GM19452 (cell line): ENCODE measurements around the gene SMNDC1.
A peak's percentile ranks its signal among the peaks of the same experiment; 100 is the strongest.

ENCODE experiments used
- ATAC-seq: cut with Tn5 transposase; IDR thresholded peaks from one replicate; pipeline ENCODE4 v1.9.1; 2021; ENCODE audit not compliant: unreplicated experiment

The SMNDC1 gene

DNA sequence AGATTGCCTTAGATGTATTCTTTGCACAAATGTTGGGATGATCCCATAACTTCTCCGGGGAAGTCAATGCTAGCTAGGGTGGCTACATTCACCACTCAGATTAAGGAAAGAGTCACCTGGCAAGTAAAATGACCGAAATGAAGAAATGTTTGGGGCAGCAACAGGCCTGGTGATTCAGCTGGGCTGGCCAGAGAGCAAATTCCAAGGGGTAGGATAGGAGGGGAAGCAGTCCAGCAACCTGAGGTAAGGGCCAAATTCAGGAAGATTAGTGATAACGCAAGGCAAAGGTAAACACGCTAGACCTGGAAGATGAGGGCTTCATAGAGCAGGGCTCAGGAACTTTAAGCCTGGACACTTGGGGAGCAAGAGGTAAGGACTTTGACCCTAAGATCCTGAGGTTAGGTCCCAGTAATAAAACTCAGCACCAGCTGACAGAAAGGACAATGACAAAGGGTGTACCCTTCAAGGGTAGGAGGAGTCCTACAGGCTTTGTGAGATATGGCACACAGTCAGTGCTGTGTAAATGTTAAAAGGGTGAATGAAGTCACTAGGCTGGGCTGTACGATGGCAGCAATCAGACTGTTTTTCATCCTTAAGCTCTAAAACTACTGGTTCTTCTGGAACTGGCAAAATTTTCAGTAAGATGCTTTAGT is 22.7 kb upstream of the SMNDC1 start:
- ATAC-seq, result no peak

- ATAC-seq, result no peak
These were observed 21.8 kb upstream of the SMNDC1 start for GRCh38 chr10:110326351-110327032.

DNA sequence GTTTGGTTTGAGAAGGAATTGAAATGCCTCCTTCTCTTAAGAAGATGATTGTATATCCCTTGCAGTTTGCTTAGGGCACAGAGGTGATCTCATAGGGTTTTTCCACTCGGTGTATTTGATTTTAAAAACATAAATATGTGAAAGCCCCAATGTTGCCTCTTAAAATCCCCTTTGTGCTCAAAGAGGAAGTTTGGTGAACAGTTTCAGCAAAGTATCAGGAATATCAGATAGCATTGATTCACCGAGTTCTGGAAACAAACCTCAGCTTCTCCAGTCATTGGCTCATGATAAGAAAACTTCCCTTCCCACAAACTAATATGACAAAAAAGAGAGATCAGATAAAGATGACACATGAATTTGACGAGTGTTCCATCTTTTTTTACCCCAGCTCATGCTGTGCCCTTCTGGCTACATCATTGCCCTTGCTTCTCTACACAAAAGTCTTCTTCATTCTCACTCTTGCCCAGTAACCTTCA is 20.1 kb upstream of the SMNDC1 start:
- ATAC-seq, result peak; percentile 56

GRCh38 chr10:110324201-110324804 is 19.6 kb upstream of the SMNDC1 start:
- peak; percentile 61 for ATAC-seq

GRCh38 chr10:110323503-110323902 is 18.8 kb upstream of the SMNDC1 start:
- ATAC-seq, result no peak

- ATAC-seq, result no peak
These were observed 17.3 kb upstream of the SMNDC1 start for GRCh38 chr10:110321869-110322620.

DNA sequence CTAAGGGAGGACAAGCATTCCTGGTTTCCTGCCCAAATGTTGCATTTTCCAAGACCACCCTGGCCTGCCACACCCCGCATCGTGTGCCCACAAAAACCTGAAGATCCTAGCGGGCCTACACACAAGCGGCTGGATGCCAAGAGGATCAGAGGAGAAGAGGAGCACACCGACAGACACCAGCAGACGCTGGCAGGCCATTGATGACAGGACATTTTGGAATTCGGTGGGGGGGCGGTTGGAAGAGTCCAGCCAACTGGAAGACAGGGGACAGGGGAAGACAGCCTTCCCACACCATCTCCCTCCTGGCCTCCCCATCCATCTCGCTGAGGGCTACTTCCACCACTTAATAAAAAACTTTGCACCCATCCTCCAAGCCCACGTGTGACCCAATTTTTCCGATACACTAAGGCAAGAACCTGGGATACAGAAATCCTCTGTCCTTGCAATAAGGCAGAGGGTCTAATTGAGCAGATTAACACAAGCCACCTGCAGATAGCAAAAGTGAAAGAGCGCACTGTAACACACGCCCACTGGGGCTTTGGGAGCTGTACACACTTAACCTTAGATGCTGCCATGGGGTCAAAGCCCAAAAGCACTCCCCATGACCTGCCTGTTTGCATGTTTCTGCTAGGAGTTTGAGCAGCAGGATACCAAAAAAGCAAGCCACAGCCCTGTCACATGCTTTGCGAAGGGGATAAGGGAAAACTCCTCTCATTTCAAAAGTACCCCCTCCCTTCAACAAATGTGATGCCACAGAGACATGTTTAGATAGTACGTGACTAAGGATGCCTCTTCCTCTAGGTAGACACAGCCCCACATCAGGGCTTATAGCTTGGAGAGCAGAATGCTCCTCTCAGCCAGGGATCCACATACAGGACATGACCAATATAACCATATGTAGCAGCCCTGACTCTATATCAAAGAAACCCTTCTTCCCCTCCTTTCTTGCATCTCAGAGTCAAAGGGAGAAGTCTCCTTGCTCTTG is 13.4 kb upstream of the SMNDC1 start:
- ATAC-seq, result no peak

- no peak for ATAC-seq
These were observed 9.0 kb upstream of the SMNDC1 start for GRCh38 chr10:110313674-110314073.

- ATAC-seq, result no peak
These were observed 7.5 kb upstream of the SMNDC1 start for GRCh38 chr10:110312206-110312605.

GRCh38 chr10:110311357-110311949 is 6.7 kb upstream of the SMNDC1 start:
- ATAC-seq, result peak; percentile 49

- no peak for ATAC-seq
These were observed 6.0 kb upstream of the SMNDC1 start for GRCh38 chr10:110310741-110311140.

DNA sequence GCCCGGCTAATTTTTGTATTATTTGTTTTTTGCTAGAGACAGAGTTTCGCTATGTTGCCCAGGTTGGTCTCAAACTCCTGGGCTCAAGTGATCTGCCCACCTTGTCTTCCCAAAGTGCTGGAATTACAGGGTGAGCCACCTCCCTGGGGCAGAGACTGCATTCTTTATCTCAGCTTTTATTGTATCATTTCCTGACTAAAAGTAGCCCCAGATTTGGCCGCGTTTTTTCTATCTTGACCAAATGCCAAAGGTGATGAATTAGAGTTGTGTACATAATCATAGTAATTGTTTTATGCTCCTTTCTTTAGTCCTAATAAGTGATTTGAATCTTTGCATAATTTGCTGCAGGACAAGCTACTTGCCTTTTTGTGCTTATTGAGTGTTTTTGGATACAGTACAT is 3.1 kb upstream of the SMNDC1 start:
- no peak for ATAC-seq

DNA sequence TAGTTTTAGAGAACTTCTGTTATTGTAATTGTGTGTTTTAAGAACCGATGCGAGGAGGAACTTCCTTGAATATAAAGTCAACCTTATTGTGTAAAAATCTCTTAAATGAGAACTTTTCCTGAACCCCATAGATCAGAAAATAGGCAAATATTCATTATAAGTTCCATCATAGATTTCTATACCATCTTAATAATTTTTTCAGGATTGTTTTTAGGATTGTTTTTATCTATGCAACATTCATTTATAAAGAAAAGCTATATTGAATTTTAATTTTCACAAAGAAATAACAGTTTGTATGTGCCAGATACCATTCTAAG is 1.7 kb upstream of the SMNDC1 start:
- no peak for ATAC-seq

DNA sequence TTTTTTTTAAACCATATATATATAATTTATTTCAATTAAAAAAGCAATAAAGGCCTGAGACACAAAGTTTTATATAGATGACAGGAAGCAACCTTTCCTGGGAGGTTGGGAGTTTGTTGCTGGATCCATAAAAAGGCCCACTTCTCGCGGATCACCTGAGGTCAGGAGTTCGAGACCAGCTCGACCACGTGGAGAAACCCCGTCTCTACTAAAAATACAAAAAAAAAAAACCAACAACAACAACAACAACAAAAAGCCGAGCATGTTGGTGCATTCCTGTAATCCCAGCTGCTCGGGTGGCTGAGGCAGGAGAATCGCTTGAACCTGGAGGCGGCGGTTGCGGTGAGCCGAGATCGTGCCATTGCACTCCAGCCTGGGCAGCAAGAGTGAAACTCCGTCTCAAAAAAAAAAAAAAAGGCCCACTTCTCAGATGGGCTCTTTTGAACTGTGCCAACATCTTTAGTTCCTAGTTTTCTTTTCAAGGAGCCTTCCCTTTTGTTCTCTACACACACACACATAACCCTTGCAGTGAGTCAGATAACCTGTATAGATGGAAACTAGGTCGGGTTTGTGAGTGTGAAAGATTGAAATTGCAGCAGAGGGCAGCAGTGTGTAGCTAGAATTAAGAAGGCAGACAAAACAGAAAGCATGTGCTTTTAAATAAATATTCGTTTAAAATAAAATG is 1.2 kb upstream of the SMNDC1 start:
- no peak for ATAC-seq

- ATAC-seq, result peak; percentile 32
These were observed 333 bp downstream of the SMNDC1 start for GRCh38 chr10:110304394-110304779.

DNA sequence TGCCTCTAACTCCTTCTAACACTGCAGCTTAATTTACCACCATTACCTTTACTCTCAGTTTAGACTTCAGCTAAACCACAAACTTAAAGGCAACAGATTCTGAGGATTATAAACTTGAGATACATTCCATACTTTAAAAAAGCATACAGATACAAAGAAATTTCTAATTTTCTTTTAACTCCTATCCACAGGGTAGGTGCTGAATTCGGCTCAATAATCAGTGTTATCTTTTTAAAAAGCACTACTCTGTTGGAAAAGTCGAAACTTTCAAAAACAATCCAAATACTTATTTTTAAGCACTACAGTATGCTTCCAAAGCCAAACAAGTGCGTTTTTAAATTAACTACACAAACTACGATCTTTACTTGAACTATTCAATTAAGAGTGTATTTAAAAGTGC is 1.0 kb downstream of the SMNDC1 start:
- no peak for ATAC-seq

GRCh38 chr10:110300486-110300986 is 4.2 kb downstream of the SMNDC1 start:
- no peak for ATAC-seq

DNA sequence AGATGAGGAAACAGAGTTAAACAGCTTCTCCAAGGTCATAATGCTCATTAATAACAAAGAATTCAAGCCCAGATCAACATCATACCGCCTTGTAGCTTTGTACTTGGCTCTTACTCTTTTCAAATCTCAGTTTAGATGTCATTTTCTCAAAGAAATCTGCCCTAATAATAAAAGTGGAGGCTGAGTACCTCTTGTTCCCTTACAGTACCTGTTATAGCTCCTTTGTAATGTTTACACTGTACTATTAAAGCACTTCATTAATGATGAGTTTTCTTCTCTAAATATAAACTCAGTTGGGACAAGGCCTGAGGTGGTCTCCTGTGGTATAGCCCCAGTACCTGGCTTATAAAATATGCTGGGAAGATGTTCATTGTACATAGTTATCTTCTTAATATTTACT is 7.8 kb downstream of the SMNDC1 start:
- ATAC-seq, result no peak

- no peak for ATAC-seq
These were observed 17.9 kb downstream of the SMNDC1 start for GRCh38 chr10:110286841-110287240.
